Erythroblast (primary cell): Measurements from ENCODE around the gene GAS6.

Experiments
- GATA1 ChIP-seq: IDR thresholded peaks from 2 replicates; pipeline ENCODE4 v1.6.1; 2011; ENCODE audit warnings: low read depth, mild to moderate bottlenecking, control low read depth, low read length, moderate library complexity
- POLR2A ChIP-seq: IDR thresholded peaks from 2 replicates; pipeline ENCODE4 v1.6.1; 2011; ENCODE audit warnings: mild to moderate bottlenecking, low read length

DNA sequence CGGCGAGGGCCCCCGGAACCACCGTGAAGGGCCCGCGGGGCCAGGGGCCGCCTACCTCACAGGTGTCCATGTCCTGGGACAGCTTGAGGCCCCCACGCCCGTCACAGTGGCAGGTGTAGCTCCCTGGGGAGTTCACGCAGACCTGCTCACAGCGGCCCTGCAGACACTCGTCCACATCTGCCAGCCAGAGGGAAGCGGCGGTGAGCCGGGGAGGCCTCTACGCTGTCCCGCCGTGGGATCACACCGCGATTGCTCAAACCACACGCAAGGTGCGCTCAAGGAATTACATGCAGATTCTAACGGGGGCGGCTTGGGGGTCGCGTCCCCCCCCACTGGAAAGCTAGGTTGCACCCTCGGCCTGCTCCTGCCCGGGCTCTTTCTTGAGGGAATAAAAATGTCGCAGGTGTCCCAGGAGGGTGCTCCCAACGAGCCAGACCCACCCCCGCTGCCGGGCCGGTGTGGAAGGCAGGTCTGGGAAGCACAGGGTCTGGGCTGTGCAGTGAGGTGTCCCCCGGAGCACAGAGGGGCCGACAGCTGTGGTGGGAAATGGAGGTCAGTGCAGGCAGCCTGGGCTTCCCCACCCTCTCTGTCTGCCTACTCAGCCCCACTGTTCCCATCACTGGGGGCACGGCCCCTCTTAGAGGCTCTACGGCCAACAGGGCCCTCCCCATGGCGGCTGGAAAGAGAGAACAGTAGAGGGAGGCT, 29.2 kb downstream of the GAS6 start:
- TF ChIP-seq POLR2A (no peak), GATA1 (no peak)
